PC-3 (cell line): Measurements from ENCODE around the gene PAPPA.

Source experiments
- EZH2 ChIP-seq: fragments of 300-600 bp; sonication (generic); IDR thresholded peaks from one replicate; pipeline ENCODE4 v1.6.1; 2017; ENCODE audit warnings: antibody characterized with exemption, mild to moderate bottlenecking, low read length; ENCODE audit not compliant: unreplicated experiment
- EZH2phosphoT487 ChIP-seq: fragments of 300-600 bp; sonication (generic); IDR thresholded peaks from 2 replicates; pipeline ENCODE4 v1.6.1; 2018; ENCODE audit warnings: mild to moderate bottlenecking, antibody characterized with exemption, low read length, borderline replicate concordance
- TF ChIP-seq, protein P1 (sequence below): fragments of 300-600 bp; sonication (generic); conservative IDR thresholded peaks from 2 replicates; pipeline ENCODE4 v1.5.1; 2017; ENCODE audit warnings: antibody characterized with exemption, low read depth, mild to moderate bottlenecking, low read length

DNA sequence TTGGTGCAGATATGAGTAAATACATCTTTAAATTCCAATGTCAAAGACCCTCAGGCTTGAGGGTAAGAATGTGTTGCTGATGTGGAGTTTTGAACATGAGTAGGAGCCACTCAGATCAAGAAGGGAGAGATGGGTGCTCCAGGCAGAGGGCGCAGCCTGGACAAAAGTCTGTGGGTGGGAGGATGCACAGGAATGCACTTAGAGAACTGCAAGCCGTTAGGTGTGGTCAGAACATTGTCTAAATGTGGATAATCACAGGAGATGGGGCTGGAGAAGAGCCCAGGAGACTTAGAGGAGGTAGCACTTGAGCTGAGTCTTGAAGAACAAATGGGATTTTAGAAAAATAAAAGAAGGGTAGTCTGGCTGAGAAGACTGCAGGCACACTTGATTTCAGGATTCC is 255.5 kb downstream of the PAPPA start:
- TF ChIP-seq, protein P1, sequence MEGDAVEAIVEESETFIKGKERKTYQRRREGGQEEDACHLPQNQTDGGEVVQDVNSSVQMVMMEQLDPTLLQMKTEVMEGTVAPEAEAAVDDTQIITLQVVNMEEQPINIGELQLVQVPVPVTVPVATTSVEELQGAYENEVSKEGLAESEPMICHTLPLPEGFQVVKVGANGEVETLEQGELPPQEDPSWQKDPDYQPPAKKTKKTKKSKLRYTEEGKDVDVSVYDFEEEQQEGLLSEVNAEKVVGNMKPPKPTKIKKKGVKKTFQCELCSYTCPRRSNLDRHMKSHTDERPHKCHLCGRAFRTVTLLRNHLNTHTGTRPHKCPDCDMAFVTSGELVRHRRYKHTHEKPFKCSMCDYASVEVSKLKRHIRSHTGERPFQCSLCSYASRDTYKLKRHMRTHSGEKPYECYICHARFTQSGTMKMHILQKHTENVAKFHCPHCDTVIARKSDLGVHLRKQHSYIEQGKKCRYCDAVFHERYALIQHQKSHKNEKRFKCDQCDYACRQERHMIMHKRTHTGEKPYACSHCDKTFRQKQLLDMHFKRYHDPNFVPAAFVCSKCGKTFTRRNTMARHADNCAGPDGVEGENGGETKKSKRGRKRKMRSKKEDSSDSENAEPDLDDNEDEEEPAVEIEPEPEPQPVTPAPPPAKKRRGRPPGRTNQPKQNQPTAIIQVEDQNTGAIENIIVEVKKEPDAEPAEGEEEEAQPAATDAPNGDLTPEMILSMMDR = no peak
- TF ChIP-seq EZH2 (no peak), EZH2phosphoT487 (no peak)
